Astrocyte (in vitro differentiated cells and primary cell): ENCODE data around the gene CMBL. TPM values are rescaled to one million over a fixed set of nuclear protein-coding genes. Genes with fewer than 3 reads are reported as not detected.

ENCODE experiments used
- DNase-seq: peaks from one replicate; pipeline ENCODE4 v3.0.0-alpha.2; 2010; ENCODE audit warnings: low read depth
- FAIRE-seq: peaks from 2 replicates; lab custom pipeline; 2011; peaks lifted over from hg19 to GRCh38; lab: Jason Lieb, UNC
- H2AFZ ChIP-seq: 2 replicates; pipeline ENCODE4 v1.6.0; 2012; ENCODE audit warnings: low read depth, low read length, inconsistent platforms
- H3K27ac ChIP-seq: 2 replicates; pipeline ENCODE4 v1.5.1; 2011; ENCODE audit warnings: low read depth, low read length, inconsistent platforms
- H3K27me3 ChIP-seq: 2 replicates; pipeline ENCODE4 v1.6.0; 2011; ENCODE audit warnings: low read length, inconsistent platforms; ENCODE audit not compliant: insufficient read depth
- H3K36me3 ChIP-seq: 2 replicates; pipeline ENCODE4 v1.5.1; 2011; ENCODE audit warnings: low read length, inconsistent platforms; ENCODE audit not compliant: insufficient read depth
- H3K4me1 ChIP-seq: 2 replicates; pipeline ENCODE4 v1.5.1; 2011; ENCODE audit warnings: low read length, inconsistent platforms; ENCODE audit not compliant: insufficient read depth
- H3K4me2 ChIP-seq: 2 replicates; pipeline ENCODE4 v1.6.0; 2012; ENCODE audit warnings: low read length, inconsistent platforms
- H3K4me3 ChIP-seq: 2 replicates; pipeline ENCODE4 v1.5.1; 2011; ENCODE audit warnings: low read depth, mild to moderate bottlenecking, low read length, inconsistent platforms; ENCODE audit not compliant: insufficient read depth
- H3K79me2 ChIP-seq: 2 replicates; pipeline ENCODE4 v1.6.0; 2012; ENCODE audit warnings: mild to moderate bottlenecking, low read length, inconsistent platforms; ENCODE audit not compliant: insufficient read depth
- H3K9ac ChIP-seq: 2 replicates; pipeline ENCODE4 v1.6.0; 2012; ENCODE audit warnings: mild to moderate bottlenecking, low read length, inconsistent platforms
- H3K9me3 ChIP-seq: 2 replicates; pipeline ENCODE4 v1.5.1; 2012; ENCODE audit warnings: low read depth, mild to moderate bottlenecking, low read length, inconsistent platforms; ENCODE audit not compliant: insufficient read depth
- H4K20me1 ChIP-seq: 2 replicates; pipeline ENCODE4 v1.6.0; 2012; ENCODE audit warnings: low read length, inconsistent platforms; ENCODE audit not compliant: insufficient read depth
- H3K27ac Mint-ChIP-seq: one replicate; pipeline ENCODE4 v1.8.0; 2021; ENCODE audit warnings: mild to moderate bottlenecking, mixed read lengths; ENCODE audit not compliant: unreplicated experiment
- H3K27me3 Mint-ChIP-seq: one replicate; pipeline ENCODE4 v1.8.0; 2021; ENCODE audit warnings: low read depth, mixed read lengths; ENCODE audit not compliant: unreplicated experiment
- H3K36me3 Mint-ChIP-seq: one replicate; pipeline ENCODE4 v1.8.0; 2021; ENCODE audit warnings: low read depth, mixed read lengths; ENCODE audit not compliant: unreplicated experiment
- H3K4me1 Mint-ChIP-seq: one replicate; pipeline ENCODE4 v1.8.0; 2021; ENCODE audit warnings: low read depth, mixed read lengths; ENCODE audit not compliant: unreplicated experiment
- H3K4me3 Mint-ChIP-seq: one replicate; pipeline ENCODE4 v1.8.0; 2021; ENCODE audit warnings: mild to moderate bottlenecking, moderate library complexity, mixed read lengths; ENCODE audit not compliant: unreplicated experiment
- H3K9me3 Mint-ChIP-seq: one replicate; pipeline ENCODE4 v1.8.0; 2021; ENCODE audit warnings: mild to moderate bottlenecking, mixed read lengths; ENCODE audit not compliant: unreplicated experiment
- CTCF ChIP-seq: IDR thresholded peaks from 2 replicates; pipeline ENCODE4 v1.5.1; 2011; ENCODE audit warnings: low read depth, mild to moderate bottlenecking, inconsistent platforms, low read length, moderate library complexity; ENCODE audit not compliant: insufficient read depth
- EZH2 ChIP-seq: IDR thresholded peaks from 2 replicates; pipeline ENCODE4 v1.6.1; 2012; ENCODE audit warnings: mild to moderate bottlenecking, low read length, inconsistent platforms; ENCODE audit not compliant: insufficient read depth
- total RNA-seq: library from RNA; stranded (reverse); gene quantifications from 2 replicates; pipeline ENCODE4 v1.2.1, GENCODE V29; 2021

Gene CMBL
- total RNA-seq, 1 donor from 2014 or later = 39.7 TPM

DNA sequence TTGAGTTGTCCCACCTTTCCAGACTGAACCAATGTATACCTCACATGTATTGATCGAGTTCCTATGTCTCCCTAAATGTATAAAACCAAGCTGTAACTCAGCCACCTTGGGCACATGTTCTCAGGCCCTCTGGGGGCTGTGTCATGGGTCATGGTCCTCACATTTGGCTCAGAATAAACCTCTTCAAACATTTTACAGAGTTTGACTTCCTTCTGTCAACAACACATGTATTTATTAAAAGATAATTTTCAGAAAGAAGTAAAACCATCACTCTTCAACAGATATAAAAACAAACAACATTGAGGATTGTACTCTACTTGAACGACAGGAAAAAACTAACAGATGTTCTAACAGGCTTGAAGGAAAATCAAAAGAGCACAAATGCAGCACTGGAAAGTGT, 4.5 kb downstream of the CMBL start:
- Histone ChIP-seq H3K9me3 (no peaks in the 10 kb centered on the region), H3K79me2 (peaks cover 10% of the 10 kb centered on the region), H3K4me3 (no peak overlapping the region), H3K9ac (no peak overlapping the region), H3K4me2 (no peak overlapping the region), H3K27ac (no peak overlapping the region), H3K4me1 (no peaks in the 10 kb centered on the region), H4K20me1 (peaks cover 10% of the 10 kb centered on the region), H3K27me3 (no peaks in the 10 kb centered on the region), H2AFZ (no peak overlapping the region), H3K36me3 (no peaks in the 10 kb centered on the region)
- Mint-ChIP-seq H3K9me3 (peaks cover 4% of the 10 kb centered on the region), H3K27me3 (no peaks in the 10 kb centered on the region), H3K4me3 (no peak overlapping the region), H3K27ac (no peak overlapping the region), H3K36me3 (peaks cover 9% of the 10 kb centered on the region), H3K4me1 (peaks cover 11% of the 10 kb centered on the region)
- no peak for DNase-seq
- no peak for FAIRE-seq
- TF ChIP-seq EZH2 = no peak
- no peak for TF ChIP-seq CTCF

- no peaks in the 10 kb centered on the region for H3K27me3 Mint-ChIP-seq
- Histone ChIP-seq H2AFZ (no peak overlapping the region), H3K27ac (no peak overlapping the region), H3K9ac (no peak overlapping the region), H3K79me2 (peaks cover 10% of the 10 kb centered on the region), H3K36me3 (no peaks in the 10 kb centered on the region), H3K9me3 (no peaks in the 10 kb centered on the region), H3K4me3 (no peak overlapping the region), H3K4me2 (no peak overlapping the region), H3K4me1 (no peaks in the 10 kb centered on the region), H3K27me3 (no peaks in the 10 kb centered on the region), H4K20me1 (peaks cover 15% of the 10 kb centered on the region)
- peaks cover 9% of the 10 kb centered on the region for H3K36me3 Mint-ChIP-seq
- TF ChIP-seq CTCF (no peak), EZH2 (no peak)
- H3K4me1 Mint-ChIP-seq = peaks cover 11% of the 10 kb centered on the region
- FAIRE-seq = no peak
- H3K4me3 Mint-ChIP-seq = no peak overlapping the region
- H3K9me3 Mint-ChIP-seq = peaks cover 4% of the 10 kb centered on the region
- H3K27ac Mint-ChIP-seq = no peak overlapping the region
- peak; percentile 20 for DNase-seq
Observed at GRCh38 chr5:10301842-10302610, 5.7 kb downstream of the CMBL start.

GRCh38 chr5:10301266-10301665, 6.4 kb downstream of the CMBL start:
- Histone ChIP-seq H3K79me2 (peaks cover 10% of the 10 kb centered on the region), H2AFZ (no peak overlapping the region), H3K36me3 (no peaks in the 10 kb centered on the region), H3K9ac (no peak overlapping the region), H4K20me1 (peaks cover 14% of the 10 kb centered on the region), H3K27me3 (no peaks in the 10 kb centered on the region), H3K4me2 (no peak overlapping the region), H3K27ac (no peak overlapping the region), H3K9me3 (no peaks in the 10 kb centered on the region), H3K4me1 (no peaks in the 10 kb centered on the region), H3K4me3 (no peak overlapping the region)
- DNase-seq (no peak), FAIRE-seq (no peak)
- no peak overlapping the region for H3K4me3 Mint-ChIP-seq
- peaks cover 4% of the 10 kb centered on the region for H3K9me3 Mint-ChIP-seq
- TF ChIP-seq CTCF = no peak
- no peak for TF ChIP-seq EZH2
- peaks cover 11% of the 10 kb centered on the region for H3K36me3 Mint-ChIP-seq
- no peak overlapping the region for H3K27ac Mint-ChIP-seq
- H3K27me3 Mint-ChIP-seq = no peaks in the 10 kb centered on the region
- H3K4me1 Mint-ChIP-seq = peaks cover 4% of the 10 kb centered on the region
